Measurements from ENCODE around the gene RPS8. TPM values are rescaled to one million over a fixed set of nuclear protein-coding genes. Genes with fewer than 3 reads are reported as not detected.
A peak's percentile ranks its signal among the peaks of the same experiment; 100 is the strongest.

RPS8 gene
- total and polyA plus RNA-seq, 2 donors from 2014 or later, result 1,449 to 1,538 TPM

DNA sequence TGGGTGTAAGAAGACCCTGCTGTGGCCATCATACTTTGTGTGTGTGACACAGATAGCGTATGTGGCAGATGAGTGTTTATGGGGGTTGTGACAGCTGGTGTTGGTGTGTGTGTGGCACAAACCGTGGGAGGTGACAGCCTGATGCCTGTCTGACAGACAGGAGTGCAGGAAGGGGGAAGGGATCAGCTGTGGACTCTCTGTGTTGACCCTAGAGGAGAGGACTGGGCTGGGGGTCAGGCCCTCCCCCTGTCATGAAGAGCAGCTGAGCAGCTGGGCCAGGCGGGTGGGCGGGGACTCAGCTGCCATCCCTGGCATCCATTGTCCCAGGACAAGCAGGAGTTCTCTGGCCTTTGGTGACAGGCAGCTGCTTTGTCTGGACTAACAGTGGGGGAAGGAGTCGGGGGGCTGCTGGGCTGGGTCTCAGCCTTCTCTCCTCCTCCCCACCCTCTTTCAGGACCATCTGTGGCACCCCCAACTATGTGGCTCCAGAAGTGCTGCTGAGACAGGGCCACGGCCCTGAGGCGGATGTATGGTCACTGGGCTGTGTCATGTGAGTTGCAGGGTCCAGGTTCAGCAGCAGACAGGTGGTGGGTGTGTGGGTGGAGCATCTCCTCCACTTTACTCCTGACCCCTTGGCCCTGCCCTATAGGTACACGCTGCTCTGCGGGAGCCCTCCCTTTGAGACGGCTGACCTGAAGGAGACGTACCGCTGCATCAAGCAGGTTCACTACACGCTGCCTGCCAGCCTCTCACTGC lies 27.1 kb downstream of the RPS8 start:
- peaks cover 0 to 8% (median 4%) of the 10 kb centered on the region in 3 donors for H3K36me3 ChIP-seq (ENCODE audit: control insufficient read depth in 2 of 3, insufficient read depth in 3 of 3, low read length in 3 of 3)
- peak overlapping the region in 1 of 3 donors; percentile 51 for H3K9ac ChIP-seq (ENCODE audit: low read length in 3 of 3)
- DNase-seq (peak; percentile 44 to 84 (median 69)), FAIRE-seq (no peak)
- H3K27ac ChIP-seq (ENCODE audit: low read depth in 2 of 2, low read length in 2 of 2), result peak overlapping the region; percentile 11 to 32
- TF ChIP-seq, protein P1, sequence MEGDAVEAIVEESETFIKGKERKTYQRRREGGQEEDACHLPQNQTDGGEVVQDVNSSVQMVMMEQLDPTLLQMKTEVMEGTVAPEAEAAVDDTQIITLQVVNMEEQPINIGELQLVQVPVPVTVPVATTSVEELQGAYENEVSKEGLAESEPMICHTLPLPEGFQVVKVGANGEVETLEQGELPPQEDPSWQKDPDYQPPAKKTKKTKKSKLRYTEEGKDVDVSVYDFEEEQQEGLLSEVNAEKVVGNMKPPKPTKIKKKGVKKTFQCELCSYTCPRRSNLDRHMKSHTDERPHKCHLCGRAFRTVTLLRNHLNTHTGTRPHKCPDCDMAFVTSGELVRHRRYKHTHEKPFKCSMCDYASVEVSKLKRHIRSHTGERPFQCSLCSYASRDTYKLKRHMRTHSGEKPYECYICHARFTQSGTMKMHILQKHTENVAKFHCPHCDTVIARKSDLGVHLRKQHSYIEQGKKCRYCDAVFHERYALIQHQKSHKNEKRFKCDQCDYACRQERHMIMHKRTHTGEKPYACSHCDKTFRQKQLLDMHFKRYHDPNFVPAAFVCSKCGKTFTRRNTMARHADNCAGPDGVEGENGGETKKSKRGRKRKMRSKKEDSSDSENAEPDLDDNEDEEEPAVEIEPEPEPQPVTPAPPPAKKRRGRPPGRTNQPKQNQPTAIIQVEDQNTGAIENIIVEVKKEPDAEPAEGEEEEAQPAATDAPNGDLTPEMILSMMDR (IDR thresholded peaks at IDR 0.05; ENCODE audit: borderline replicate concordance, extremely low read depth, insufficient read depth), result no peak
- no peaks in the 10 kb centered on the region for H3K9me3 ChIP-seq (ENCODE audit: control insufficient read depth in 2 of 3, insufficient read depth in 1 of 3, low read length in 3 of 3)
- peaks cover 10 to 25% (median 13%) of the 10 kb centered on the region in 3 donors for H3K4me1 ChIP-seq (ENCODE audit: control insufficient read depth in 2 of 3, insufficient read depth in 2 of 3, low read depth in 1 of 3, low read length in 3 of 3)
- no peaks in the 10 kb centered on the region for H3K27me3 ChIP-seq (ENCODE audit: control insufficient read depth, insufficient read depth, low read length)
- peak overlapping the region; percentile 21 to 76 (median 49) for H3K4me3 ChIP-seq (ENCODE audit: low read length in 3 of 3)
- intact Hi-C loops (cut with DNase I), result no loop called here

- no peak for FAIRE-seq
- peaks cover 14 to 30% (median 15%) of the 10 kb centered on the region in 3 donors for H3K4me1 ChIP-seq (ENCODE audit: control insufficient read depth in 2 of 3, insufficient read depth in 2 of 3, low read depth in 1 of 3, low read length in 3 of 3)
- H3K9me3 ChIP-seq (ENCODE audit: control insufficient read depth in 2 of 3, insufficient read depth in 1 of 3, low read length in 3 of 3), result no peaks in the 10 kb centered on the region
- H3K27me3 ChIP-seq (ENCODE audit: control insufficient read depth, insufficient read depth, low read length), result no peaks in the 10 kb centered on the region
- peaks cover 0 to 8% (median 4%) of the 10 kb centered on the region in 3 donors for H3K36me3 ChIP-seq (ENCODE audit: control insufficient read depth in 2 of 3, insufficient read depth in 3 of 3, low read length in 3 of 3)
- peak overlapping the region in 1 of 3 donors; percentile 34 for H3K9ac ChIP-seq (ENCODE audit: low read length in 3 of 3)
- TF ChIP-seq, protein P1 (IDR thresholded peaks at IDR 0.05; ENCODE audit: borderline replicate concordance, extremely low read depth, insufficient read depth), result no peak
- intact Hi-C loops (cut with DNase I), result no loop called here
- DNase-seq, result no peak
- no peak overlapping the region for H3K27ac ChIP-seq (ENCODE audit: low read depth in 2 of 2, low read length in 2 of 2)
- no peak overlapping the region for H3K4me3 ChIP-seq (ENCODE audit: low read length in 3 of 3)
These were observed 27.6 kb downstream of the RPS8 start for GRCh38 chr1:44803062-44803311.

DNA sequence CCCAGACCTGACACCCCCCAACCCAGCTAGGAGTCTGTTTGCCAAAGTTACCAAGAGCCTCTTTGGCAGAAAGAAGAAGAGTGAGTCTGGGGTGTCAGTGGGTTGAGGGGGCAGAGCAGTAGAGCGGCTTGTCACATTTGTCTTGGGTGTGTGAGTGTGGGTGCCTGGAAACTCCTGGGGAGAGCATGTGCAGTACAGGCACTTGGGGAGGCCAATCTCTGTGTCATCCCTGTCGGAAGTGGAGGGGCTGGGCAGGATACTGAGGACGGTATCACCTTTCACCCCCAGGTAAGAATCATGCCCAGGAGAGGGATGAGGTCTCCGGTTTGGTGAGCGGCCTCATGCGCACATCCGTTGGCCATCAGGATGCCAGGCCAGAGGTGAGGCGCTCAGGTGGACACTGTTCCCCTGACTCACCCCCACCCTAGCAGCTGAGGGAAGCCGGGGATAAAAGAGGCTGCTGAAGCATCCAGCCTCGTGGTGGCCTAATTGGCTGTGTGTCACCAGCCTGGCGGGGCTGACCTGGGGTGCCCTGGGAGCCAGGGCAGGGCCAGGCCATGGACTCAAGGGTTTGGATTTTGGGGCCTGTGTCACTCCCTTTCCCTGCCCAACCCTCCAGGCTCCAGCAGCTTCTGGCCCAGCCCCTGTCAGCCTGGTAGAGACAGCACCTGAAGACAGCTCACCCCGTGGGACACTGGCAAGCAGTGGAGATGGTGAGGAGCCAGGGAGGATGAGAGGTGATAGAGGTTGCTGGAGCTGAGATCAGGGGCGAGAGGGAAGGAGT lies 28.2 kb downstream of the RPS8 start:
- peaks cover 14 to 35% (median 18%) of the 10 kb centered on the region in 3 donors for H3K4me1 ChIP-seq (ENCODE audit: control insufficient read depth in 2 of 3, insufficient read depth in 2 of 3, low read depth in 1 of 3, low read length in 3 of 3)
- H3K9ac ChIP-seq (ENCODE audit: low read length in 3 of 3), result no peak overlapping the region
- no peak overlapping the region for H3K4me3 ChIP-seq (ENCODE audit: low read length in 3 of 3)
- no peak overlapping the region for H3K27ac ChIP-seq (ENCODE audit: low read depth in 2 of 2, low read length in 2 of 2)
- DNase-seq, result peak in 1 of 5 donors; percentile 63
- intact Hi-C loops (cut with DNase I), result no loop called here
- H3K36me3 ChIP-seq (ENCODE audit: control insufficient read depth in 2 of 3, insufficient read depth in 3 of 3, low read length in 3 of 3), result peaks cover 0 to 8% (median 4%) of the 10 kb centered on the region in 3 donors
- no peaks in the 10 kb centered on the region for H3K27me3 ChIP-seq (ENCODE audit: control insufficient read depth, insufficient read depth, low read length)
- TF ChIP-seq, protein P1 (IDR thresholded peaks at IDR 0.05; ENCODE audit: borderline replicate concordance, extremely low read depth, insufficient read depth), result no peak
- H3K9me3 ChIP-seq (ENCODE audit: control insufficient read depth in 2 of 3, insufficient read depth in 1 of 3, low read length in 3 of 3), result no peaks in the 10 kb centered on the region
- no peak for FAIRE-seq

Measured in kidney (tissue), 14 donors.